Nephron progenitor cell (in vitro differentiated cells): ENCODE data around the gene NOS1AP.

Experiments
- DNase-seq: peaks from one replicate; pipeline ENCODE4 v3.0.0; 2021
- H3K27ac Mint-ChIP-seq: 2 replicates; pipeline ENCODE4 v1.8.0; 2021; ENCODE audit warnings: mild to moderate bottlenecking, moderate library complexity, mixed read lengths
- H3K27me3 Mint-ChIP-seq: 2 replicates; pipeline ENCODE4 v1.8.0; 2021; ENCODE audit warnings: mild to moderate bottlenecking, low read depth, mixed read lengths; ENCODE audit not compliant: poor library complexity
- H3K36me3 Mint-ChIP-seq: 2 replicates; pipeline ENCODE4 v1.8.0; 2021; ENCODE audit warnings: low read depth, mixed read lengths
- H3K4me1 Mint-ChIP-seq: 2 replicates; pipeline ENCODE4 v1.8.0; 2021; ENCODE audit warnings: mixed read lengths
- H3K4me3 Mint-ChIP-seq: 2 replicates; pipeline ENCODE4 v1.8.0; 2021; ENCODE audit warnings: mild to moderate bottlenecking, moderate library complexity, mixed read lengths
- H3K9me3 Mint-ChIP-seq: 2 replicates; pipeline ENCODE4 v1.8.0; 2021; ENCODE audit warnings: mild to moderate bottlenecking, moderate library complexity, mixed read lengths
- TF ChIP-seq, protein P1 (sequence below): fragments of 200-600 bp; sonication (generic); IDR thresholded peaks from 2 replicates; pipeline ENCODE4 v1.5.0; 2021; ENCODE audit warnings: antibody characterized with exemption

NOS1AP gene

GRCh38 chr1:162083273-162083672, 13.8 kb downstream of the NOS1AP start:
- Mint-ChIP-seq H3K27me3 (peaks cover 4% of the 10 kb centered on the region), H3K9me3 (peaks cover 4% of the 10 kb centered on the region), H3K27ac (no peak overlapping the region), H3K4me3 (no peak overlapping the region), H3K4me1 (peaks cover 6% of the 10 kb centered on the region), H3K36me3 (no peaks in the 10 kb centered on the region)
- TF ChIP-seq, protein P1, sequence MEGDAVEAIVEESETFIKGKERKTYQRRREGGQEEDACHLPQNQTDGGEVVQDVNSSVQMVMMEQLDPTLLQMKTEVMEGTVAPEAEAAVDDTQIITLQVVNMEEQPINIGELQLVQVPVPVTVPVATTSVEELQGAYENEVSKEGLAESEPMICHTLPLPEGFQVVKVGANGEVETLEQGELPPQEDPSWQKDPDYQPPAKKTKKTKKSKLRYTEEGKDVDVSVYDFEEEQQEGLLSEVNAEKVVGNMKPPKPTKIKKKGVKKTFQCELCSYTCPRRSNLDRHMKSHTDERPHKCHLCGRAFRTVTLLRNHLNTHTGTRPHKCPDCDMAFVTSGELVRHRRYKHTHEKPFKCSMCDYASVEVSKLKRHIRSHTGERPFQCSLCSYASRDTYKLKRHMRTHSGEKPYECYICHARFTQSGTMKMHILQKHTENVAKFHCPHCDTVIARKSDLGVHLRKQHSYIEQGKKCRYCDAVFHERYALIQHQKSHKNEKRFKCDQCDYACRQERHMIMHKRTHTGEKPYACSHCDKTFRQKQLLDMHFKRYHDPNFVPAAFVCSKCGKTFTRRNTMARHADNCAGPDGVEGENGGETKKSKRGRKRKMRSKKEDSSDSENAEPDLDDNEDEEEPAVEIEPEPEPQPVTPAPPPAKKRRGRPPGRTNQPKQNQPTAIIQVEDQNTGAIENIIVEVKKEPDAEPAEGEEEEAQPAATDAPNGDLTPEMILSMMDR = no peak
- no peak for DNase-seq

DNA sequence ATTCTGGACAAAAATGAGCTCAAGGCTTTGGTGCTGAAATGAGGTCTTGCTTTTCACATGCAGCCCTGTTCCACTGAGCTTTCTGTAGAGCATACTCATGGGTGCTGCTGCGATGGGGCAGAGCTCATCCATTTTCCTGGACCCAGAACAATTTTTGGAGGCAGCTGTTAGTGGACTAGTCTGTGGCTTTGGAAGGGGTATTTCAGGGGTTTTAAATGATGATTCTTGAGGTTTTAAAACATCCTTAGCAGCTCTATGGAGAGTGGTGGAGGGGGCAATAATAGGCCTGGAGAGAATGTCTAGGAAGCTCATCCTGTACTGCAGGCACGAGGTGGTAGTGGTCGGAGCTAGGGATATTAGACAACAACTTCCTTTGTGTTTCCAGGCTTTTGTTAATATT, 16.5 kb downstream of the NOS1AP start:
- peaks cover 12% of the 10 kb centered on the region for H3K36me3 Mint-ChIP-seq
- peaks cover 20% of the 10 kb centered on the region for H3K9me3 Mint-ChIP-seq
- H3K4me1 Mint-ChIP-seq = peaks cover 8% of the 10 kb centered on the region
- TF ChIP-seq, protein P1 = no peak
- H3K27me3 Mint-ChIP-seq = peaks cover 5% of the 10 kb centered on the region
- no peak overlapping the region for H3K27ac Mint-ChIP-seq
- no peak for DNase-seq
- no peak overlapping the region for H3K4me3 Mint-ChIP-seq

DNA sequence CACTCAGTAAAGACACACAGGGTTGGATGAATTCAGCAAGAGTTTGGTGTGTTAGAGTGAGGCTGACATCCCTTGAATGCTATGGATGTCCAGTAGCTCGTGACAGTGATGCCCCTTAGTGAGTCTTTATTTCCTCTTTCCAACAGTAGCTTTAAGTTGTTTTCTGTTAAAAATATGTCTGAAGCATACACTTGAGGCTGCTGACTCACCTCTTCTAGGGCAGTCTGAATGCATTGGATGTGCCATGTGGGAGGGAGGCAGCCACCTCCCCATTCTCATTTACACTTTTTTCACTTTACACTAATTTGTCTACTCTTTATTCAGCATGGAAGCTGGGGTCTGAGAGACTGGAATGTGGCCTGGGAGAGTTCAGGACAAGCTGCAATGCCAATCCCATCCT, 17.6 kb downstream of the NOS1AP start:
- DNase-seq = no peak
- H3K9me3 Mint-ChIP-seq = peaks cover 24% of the 10 kb centered on the region
- H3K4me3 Mint-ChIP-seq = no peak overlapping the region
- no peak overlapping the region for H3K27ac Mint-ChIP-seq
- peaks cover 7% of the 10 kb centered on the region for H3K27me3 Mint-ChIP-seq
- TF ChIP-seq, protein P1 = no peak
- peaks cover 19% of the 10 kb centered on the region for H3K4me1 Mint-ChIP-seq
- H3K36me3 Mint-ChIP-seq = peaks cover 14% of the 10 kb centered on the region

GRCh38 chr1:162087574-162087973, 18.1 kb downstream of the NOS1AP start:
- Mint-ChIP-seq H3K36me3 (peaks cover 14% of the 10 kb centered on the region), H3K27ac (no peak overlapping the region), H3K4me1 (peaks cover 23% of the 10 kb centered on the region), H3K9me3 (peaks cover 24% of the 10 kb centered on the region), H3K4me3 (no peak overlapping the region), H3K27me3 (peaks cover 7% of the 10 kb centered on the region)
- TF ChIP-seq, protein P1 = no peak
- DNase-seq = no peak

DNA sequence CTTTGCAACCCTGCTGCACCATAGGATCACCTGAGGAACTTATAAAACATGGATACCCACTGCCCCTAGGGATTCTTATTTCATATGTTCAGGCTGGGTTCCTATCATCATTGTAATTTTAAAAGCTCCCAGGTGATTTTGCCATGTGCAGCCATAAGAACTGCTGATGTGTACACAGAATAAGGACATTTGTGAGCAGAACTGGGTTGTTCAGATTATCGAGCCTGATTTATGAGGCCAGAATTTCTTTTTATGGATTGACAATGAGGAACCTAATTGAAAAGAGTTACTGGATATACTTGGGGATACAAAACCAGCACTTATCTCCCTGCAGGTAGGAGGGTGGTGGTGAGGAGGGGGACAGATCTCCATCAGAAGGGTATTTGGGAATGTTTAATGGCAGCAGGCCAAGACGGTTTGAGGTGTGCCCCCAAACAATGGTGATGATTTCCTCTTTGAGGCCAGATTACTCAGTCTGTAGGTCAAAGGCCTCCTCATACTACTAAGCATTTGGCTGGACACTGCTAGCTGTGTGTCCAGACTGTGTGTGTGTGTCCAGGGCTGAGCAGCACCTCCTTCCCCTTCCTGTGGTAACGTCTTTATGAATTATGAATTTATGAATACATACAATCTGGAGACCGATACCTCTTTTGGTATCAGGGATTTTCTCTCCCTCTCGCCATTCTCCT, 18.9 kb downstream of the NOS1AP start:
- Mint-ChIP-seq H3K36me3 (peaks cover 14% of the 10 kb centered on the region), H3K9me3 (peaks cover 24% of the 10 kb centered on the region), H3K27me3 (peaks cover 10% of the 10 kb centered on the region), H3K4me1 (peaks cover 32% of the 10 kb centered on the region), H3K27ac (no peak overlapping the region), H3K4me3 (no peak overlapping the region)
- no peak for DNase-seq
- TF ChIP-seq, protein P1 = no peak

GRCh38 chr1:162089748-162090147, 20.3 kb downstream of the NOS1AP start:
- no peak overlapping the region for H3K27ac Mint-ChIP-seq
- H3K4me3 Mint-ChIP-seq = no peak overlapping the region
- H3K9me3 Mint-ChIP-seq = peaks cover 20% of the 10 kb centered on the region
- TF ChIP-seq, protein P1 = no peak
- H3K27me3 Mint-ChIP-seq = peaks cover 10% of the 10 kb centered on the region
- H3K36me3 Mint-ChIP-seq = peaks cover 14% of the 10 kb centered on the region
- H3K4me1 Mint-ChIP-seq = peaks cover 45% of the 10 kb centered on the region
- DNase-seq = no peak
